HFF-Myc (cell line): ENCODE data around the gene PACRG.

Experiments
- DNase-seq: peaks from one replicate; pipeline ENCODE4 v3.0.0-alpha.2; 2011; ENCODE audit warnings: low read depth; ENCODE audit errors: extremely low read depth
- H3K4me3 ChIP-seq: replicated peaks from 2 replicates; pipeline ENCODE4 v1.5.1; 2011; ENCODE audit warnings: low read depth, mild to moderate bottlenecking, control low read depth, low read length
- CTCF ChIP-seq: IDR thresholded peaks from 2 replicates; pipeline ENCODE4 v1.5.1; 2012; ENCODE audit warnings: mild to moderate bottlenecking, low read depth, low read length, control low read depth; ENCODE audit errors: missing control alignments

Gene PACRG

GRCh38 chr6:163186527-163186926, 458.8 kb downstream of the PACRG start:
- no peak for TF ChIP-seq CTCF
- no peak for DNase-seq
- H3K4me3 ChIP-seq, result no peak overlapping the region

GRCh38 chr6:163187201-163187600, 459.4 kb downstream of the PACRG start:
- H3K4me3 ChIP-seq, result no peak overlapping the region
- no peak for TF ChIP-seq CTCF
- no peak for DNase-seq

- no peak for DNase-seq
- no peak for TF ChIP-seq CTCF
- H3K4me3 ChIP-seq, result no peak overlapping the region
Measured at GRCh38 chr6:163187606-163188005, 459.8 kb downstream of the PACRG start.

- no peak for DNase-seq
- H3K4me3 ChIP-seq, result no peak overlapping the region
- no peak for TF ChIP-seq CTCF
Measured at GRCh38 chr6:163188746-163189145, 461.0 kb downstream of the PACRG start.

GRCh38 chr6:163189609-163190008, 461.8 kb downstream of the PACRG start:
- no peak overlapping the region for H3K4me3 ChIP-seq
- TF ChIP-seq CTCF, result no peak

GRCh38 chr6:163190786-163191185, 463.0 kb downstream of the PACRG start:
- no peak overlapping the region for H3K4me3 ChIP-seq
- no peak for TF ChIP-seq CTCF

More at GRCh38 chr6:163189609-163190008, 461.8 kb downstream of the PACRG start:
- DNase-seq, result no peak

More at GRCh38 chr6:163190786-163191185, 463.0 kb downstream of the PACRG start:
- DNase-seq, result no peak
